ENCODE results near the gene LONRF2. TPM values are rescaled to one million over a fixed set of nuclear protein-coding genes. Genes with fewer than 3 reads are reported as not detected.

Gene LONRF2
- total and polyA plus RNA-seq, 2 of the 4 experiments (the other 2 are of a cell fraction): 0.19 to 0.54 TPM

- Histone ChIP-seq H4K91ac (ENCODE audit: insufficient read depth, low read depth, low read length) (no peak overlapping the region), H3K27ac (ENCODE audit: insufficient read depth, low read length) (no peak overlapping the region), H3K4ac (ENCODE audit: low read depth, low read length) (no peak overlapping the region), H2BK5ac (ENCODE audit: low read depth, low read length, poor library complexity, severe bottlenecking) (no peak overlapping the region), H3K23ac (ENCODE audit: low read depth, low read length) (no peak overlapping the region), H3K9ac (ENCODE audit: low read depth, low read length) (no peak overlapping the region), H3K4me1 (ENCODE audit: control insufficient read depth, insufficient read depth, low read length) (no peaks in the 10 kb centered on the region), H3K4me2 (ENCODE audit: low read depth, low read length) (no peak overlapping the region), H2BK20ac (ENCODE audit: low read depth, low read length) (no peak overlapping the region), H3K14ac (replicated peaks; ENCODE audit: low read depth, low read length) (no peak overlapping the region), H3K4me3 (ENCODE audit: insufficient read depth, low read depth, low read length) (no peak overlapping the region), H3K18ac (ENCODE audit: low read depth, low read length) (no peak overlapping the region), H3K56ac (ENCODE audit: extremely low read depth, insufficient read depth, low read length) (no peak overlapping the region), H2AFZ (replicated peaks; ENCODE audit: low read length, poor library complexity) (no peak overlapping the region), H3K79me1 (ENCODE audit: low read depth in 1 of 2, low read length in 2 of 2) (no peaks in the 10 kb centered on the region), H4K5ac (ENCODE audit: low read depth, low read length) (no peak overlapping the region), H4K20me1 (ENCODE audit: insufficient read depth, low read length) (no peaks in the 10 kb centered on the region), H3K36me3 (ENCODE audit: control insufficient read depth, insufficient read depth, low read length) (no peaks in the 10 kb centered on the region), H3K27me3 (ENCODE audit: control insufficient read depth, insufficient read depth, low read length) (peaks cover 41% of the 10 kb centered on the region), H2BK15ac (ENCODE audit: low read depth, low read length) (no peak overlapping the region), H4K8ac (ENCODE audit: low read depth in 2 of 2, low read length in 2 of 2) (no peak overlapping the region), H2AK5ac (ENCODE audit: low read depth, low read length) (no peak overlapping the region), H2AK9ac (replicated peaks; ENCODE audit: low read depth, low read length, poor library complexity) (no peak overlapping the region), H3K9me1 (ENCODE audit: insufficient read depth, low read length) (no peaks in the 10 kb centered on the region), H2BK120ac (ENCODE audit: low read depth, low read length) (no peak overlapping the region), H3K9me3 (ENCODE audit: control insufficient read depth, insufficient read depth, low read length) (peaks cover 5% of the 10 kb centered on the region)
- CTCF ChIA-PET: no interaction called here
- WGBS, 2 experiments (ENCODE audit: extremely low coverage in 2 of 2, insufficient read length in 1 of 2): 83% methylated on average over 4 of the region's 6 CpGs; no CpG with 5 or more reads in 1 of the 2 experiments
- POLR2A ChIA-PET (ENCODE audit: unreplicated experiment): no interaction called here
- no peak for TF ChIP-seq USF2 (IDR thresholded peaks at IDR 0.05; ENCODE audit: low read depth, low read length)
- no peak for TF ChIP-seq FOS (IDR thresholded peaks at IDR 0.05; ENCODE audit: low read depth, low read length)
- TF ChIP-seq MXI1 (IDR thresholded peaks at IDR 0.05; ENCODE audit: borderline replicate concordance, low read depth, low read length): no peak
- TF ChIP-seq CEBPB (IDR thresholded peaks at IDR 0.05; ENCODE audit: low read depth, low read length): no peak
- TF ChIP-seq NFE2L2 (IDR thresholded peaks at IDR 0.05; ENCODE audit: low read depth, low read length): no peak
- no peak for TF ChIP-seq RCOR1 (IDR thresholded peaks at IDR 0.05; ENCODE audit: insufficient replicate concordance, low read length)
- no peak for TF ChIP-seq CTCF (conservative IDR thresholded peaks at IDR 0.05; ENCODE audit: low read depth, low read length)
- TF ChIP-seq CHD1 (IDR thresholded peaks at IDR 0.05; ENCODE audit: low read depth, low read length): no peak
- TF ChIP-seq RAD21 (IDR thresholded peaks at IDR 0.05; ENCODE audit: low read length): no peak
- no peak for TF ChIP-seq POLR2A (IDR thresholded peaks at IDR 0.05; ENCODE audit: low read depth, low read length)
- no peak for TF ChIP-seq MAZ (IDR thresholded peaks at IDR 0.05; ENCODE audit: borderline replicate concordance, low read depth, low read length)
- dilution Hi-C loops (cut with HindIII; ENCODE audit: low sequenced_read_pairs, unreplicated experiment): no loop called here
- ATAC-seq (ENCODE audit: low read depth): no peak
- no TSS peak for BruUV-seq (replicated peaks)
- intact Hi-C loops (cut with micrococcal nuclease): no loop called here
- no peak for DNase-seq
- in situ Hi-C loops (cut with MboI; ENCODE audit: low sequenced_read_pairs): no loop called here
These were observed 98.8 kb downstream of the LONRF2 start for GRCh38 chr2:100223502-100223901.

Measured in IMR-90 (cell line).